Urothelium cell line (cell line): Measurements from ENCODE around the gene AANAT.

Experiments used
- DNase-seq: peaks from one replicate; pipeline ENCODE4 v3.0.0; 2011; ENCODE audit warnings: low spot score, mixed read lengths
- FAIRE-seq: peaks from 2 replicates; lab custom pipeline; 2011; peaks lifted over from hg19 to GRCh38; lab: Jason Lieb, UNC

Gene AANAT

GRCh38 chr17:76485569-76485968, 18.2 kb downstream of the AANAT start:
- no peak for DNase-seq
- FAIRE-seq, result no peak

GRCh38 chr17:76487451-76488192, 20.2 kb downstream of the AANAT start:
- DNase-seq (no peak), FAIRE-seq (no peak)

GRCh38 chr17:76490112-76490710, 22.8 kb downstream of the AANAT start:
- no peak for FAIRE-seq

GRCh38 chr17:76491271-76492122, 24.1 kb downstream of the AANAT start:
- DNase-seq (no peak), FAIRE-seq (no peak)

More at GRCh38 chr17:76490112-76490710, 22.8 kb downstream of the AANAT start:
- DNase-seq, result no peak

GRCh38 chr17:76492123-76492988, 25.0 kb downstream of the AANAT start:
- FAIRE-seq (peak; percentile 69), DNase-seq (no peak)

GRCh38 chr17:76492989-76493501, 25.6 kb downstream of the AANAT start:
- FAIRE-seq (no peak), DNase-seq (peak; percentile 53)

- no peak for DNase-seq
- FAIRE-seq, result no peak
Measured at GRCh38 chr17:76493505-76494167, 26.2 kb downstream of the AANAT start.

- DNase-seq, result no peak
- no peak for FAIRE-seq
Measured at GRCh38 chr17:76495663-76496400, 28.4 kb downstream of the AANAT start.

GRCh38 chr17:76496464-76496863, 29.1 kb downstream of the AANAT start:
- no peak for DNase-seq
- no peak for FAIRE-seq

- DNase-seq (no peak), FAIRE-seq (no peak)
Measured at GRCh38 chr17:76497699-76497978, 30.2 kb downstream of the AANAT start.

GRCh38 chr17:76497979-76498875, 30.8 kb downstream of the AANAT start:
- DNase-seq (peak; percentile 64), FAIRE-seq (peak; percentile 68)

GRCh38 chr17:76498876-76499251, 31.5 kb downstream of the AANAT start:
- no peak for DNase-seq
- FAIRE-seq, result no peak

GRCh38 chr17:76499267-76499667, 31.9 kb downstream of the AANAT start:
- DNase-seq, result peak; percentile 74
- no peak for FAIRE-seq

GRCh38 chr17:76500074-76500746, 32.8 kb downstream of the AANAT start:
- DNase-seq, result no peak

GRCh38 chr17:76500747-76501017, 33.3 kb downstream of the AANAT start:
- FAIRE-seq, result no peak
- no peak for DNase-seq

More at GRCh38 chr17:76500074-76500746, 32.8 kb downstream of the AANAT start:
- peak; percentile 58 for FAIRE-seq

GRCh38 chr17:76501018-76501826, 33.8 kb downstream of the AANAT start, which contains the start of gene RHBDF2:
Gene RHBDF2 (minus strand): TSS chr17:76501423. CDS start chr17:76481524, 19,899 bp downstream.
- no peak for FAIRE-seq

GRCh38 chr17:76501827-76502307, 34.5 kb downstream of the AANAT start:
- FAIRE-seq (no peak), DNase-seq (no peak)

More at GRCh38 chr17:76501018-76501826, 33.8 kb downstream of the AANAT start, which contains the start of gene RHBDF2:
- DNase-seq, result peak; percentile 97
